RWPE1 (cell line): Measurements from ENCODE around the gene TTC28.
A peak's percentile ranks its signal among the peaks of the same experiment; 100 is the strongest.

Experiments
- CTCF ChIA-PET: fragments of 350-600 bp; sonication (Branson Sonifier 250); formaldehyde crosslinking; extraction: SDS; loops from one replicate; lab custom pipeline; 2021; lab: Yijun Ruan, JAX
- POLR2A ChIA-PET: fragments of 400-600 bp; formaldehyde crosslinking; extraction: SDS; loops from one replicate; lab custom pipeline; 2020; ENCODE audit warnings: antibody characterized with exemption; ENCODE audit not compliant: low non-redundant PET; lab: Yijun Ruan, JAX
- DNase-seq: peaks from one replicate; pipeline ENCODE4 v3.0.0; 2012; ENCODE audit warnings: low spot score
- H3K27ac ChIP-seq: fragments of 450-650 bp; 2 replicates; pipeline ENCODE4 v1.5.1; 2017
- TF ChIP-seq, protein P1 (sequence below): fragments of 450-650 bp; conservative IDR thresholded peaks from 2 replicates; pipeline ENCODE4 v1.5.1; 2017; ENCODE audit warnings: low read depth, mild to moderate bottlenecking

TTC28 gene

DNA sequence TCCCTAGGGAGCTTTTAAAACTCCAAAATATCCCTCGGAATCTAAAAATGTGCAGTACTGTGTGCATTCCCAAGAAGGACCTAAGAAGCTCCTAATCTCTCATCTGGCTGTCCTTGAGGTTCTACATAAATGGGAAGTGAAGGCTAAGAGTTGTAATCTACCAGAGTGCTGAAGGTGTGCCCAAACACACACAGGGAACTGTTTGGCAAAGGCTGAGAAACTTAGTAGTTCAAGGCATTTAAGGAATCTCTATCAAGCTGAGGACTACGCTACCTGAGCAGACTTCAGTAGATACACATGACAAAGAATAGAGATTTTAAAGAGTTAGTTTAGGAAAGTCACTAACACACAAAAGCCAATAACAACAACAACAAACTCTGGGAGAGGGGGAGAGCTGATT is 71.1 kb downstream of the TTC28 start:
- POLR2A ChIA-PET: no interaction called here
- CTCF ChIA-PET: interaction anchor here (0.6 kb wide), 1 partner anchor 20 kb away, joined by 5 read pairs; no protein-coding TSS in a partner anchor
- no peak overlapping the region for H3K27ac ChIP-seq
- TF ChIP-seq, protein P1, sequence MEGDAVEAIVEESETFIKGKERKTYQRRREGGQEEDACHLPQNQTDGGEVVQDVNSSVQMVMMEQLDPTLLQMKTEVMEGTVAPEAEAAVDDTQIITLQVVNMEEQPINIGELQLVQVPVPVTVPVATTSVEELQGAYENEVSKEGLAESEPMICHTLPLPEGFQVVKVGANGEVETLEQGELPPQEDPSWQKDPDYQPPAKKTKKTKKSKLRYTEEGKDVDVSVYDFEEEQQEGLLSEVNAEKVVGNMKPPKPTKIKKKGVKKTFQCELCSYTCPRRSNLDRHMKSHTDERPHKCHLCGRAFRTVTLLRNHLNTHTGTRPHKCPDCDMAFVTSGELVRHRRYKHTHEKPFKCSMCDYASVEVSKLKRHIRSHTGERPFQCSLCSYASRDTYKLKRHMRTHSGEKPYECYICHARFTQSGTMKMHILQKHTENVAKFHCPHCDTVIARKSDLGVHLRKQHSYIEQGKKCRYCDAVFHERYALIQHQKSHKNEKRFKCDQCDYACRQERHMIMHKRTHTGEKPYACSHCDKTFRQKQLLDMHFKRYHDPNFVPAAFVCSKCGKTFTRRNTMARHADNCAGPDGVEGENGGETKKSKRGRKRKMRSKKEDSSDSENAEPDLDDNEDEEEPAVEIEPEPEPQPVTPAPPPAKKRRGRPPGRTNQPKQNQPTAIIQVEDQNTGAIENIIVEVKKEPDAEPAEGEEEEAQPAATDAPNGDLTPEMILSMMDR: no peak
- no peak for DNase-seq

DNA sequence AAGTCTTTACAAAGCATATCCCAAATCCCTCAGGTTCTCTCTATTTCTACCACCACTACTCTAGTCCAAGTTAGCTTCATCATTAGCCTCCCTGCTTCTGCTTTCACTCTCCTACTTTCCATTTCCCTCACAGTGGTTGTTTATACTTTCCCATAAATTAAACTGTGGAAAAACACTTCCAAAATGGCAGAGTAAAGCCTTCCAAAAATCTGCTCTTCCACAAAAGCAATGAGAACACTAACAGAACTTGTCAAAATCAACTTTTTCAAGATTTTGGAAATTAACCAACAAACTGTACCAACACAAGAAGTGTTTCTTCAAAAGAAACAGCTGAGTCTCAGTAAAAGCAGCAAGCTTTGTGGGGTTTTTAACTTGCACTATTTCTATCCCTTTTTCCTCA is 71.8 kb downstream of the TTC28 start:
- ChIA-PET CTCF (no interaction called here), POLR2A (no interaction called here)
- DNase-seq: no peak

DNA sequence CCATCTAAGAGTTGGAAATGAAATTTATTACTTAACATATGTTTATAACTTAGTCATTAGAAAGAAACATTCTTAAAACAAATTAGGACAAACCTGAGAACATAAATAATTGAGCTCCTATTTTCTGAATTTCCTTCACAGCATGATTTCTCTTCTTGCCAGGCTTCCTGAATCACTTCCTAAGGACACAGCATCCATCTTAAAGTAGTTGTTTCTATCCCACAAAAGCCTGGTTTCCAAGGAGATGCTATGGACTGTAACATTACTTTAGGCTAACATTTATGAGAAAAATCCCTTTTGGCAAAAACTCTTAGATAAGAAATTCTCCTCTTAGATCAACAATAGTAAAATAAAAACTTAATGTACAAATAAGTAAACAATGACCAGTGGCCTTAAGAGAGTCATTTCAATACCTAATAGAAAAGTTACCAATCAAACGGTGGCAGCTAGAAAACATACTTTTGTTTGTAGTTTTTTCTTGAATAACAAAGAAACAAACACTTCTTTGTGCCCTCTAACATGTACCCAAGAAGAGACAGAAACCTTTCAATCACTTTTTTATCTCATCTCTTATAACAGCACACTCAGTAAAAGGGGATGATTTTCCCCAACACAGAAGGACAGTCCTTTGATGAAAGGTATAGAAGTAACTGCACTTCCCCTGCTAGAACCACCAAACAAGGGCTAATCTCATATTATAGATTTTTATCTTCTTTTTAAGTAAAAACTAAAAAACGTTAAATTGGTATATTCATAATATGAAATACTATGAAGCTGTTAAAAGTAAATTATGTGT is 74.5 kb downstream of the TTC28 start:
- H3K27ac ChIP-seq: no peak overlapping the region
- CTCF ChIA-PET: interaction anchor here (1.1 kb wide), 1 partner anchor 553 kb away, joined by 3 read pairs; no protein-coding TSS in a partner anchor
- POLR2A ChIA-PET: no interaction called here
- TF ChIP-seq, protein P1: no peak
- no peak for DNase-seq

More for the DNA sequence above, 71.8 kb downstream of the TTC28 start:
- no peak overlapping the region for H3K27ac ChIP-seq
- TF ChIP-seq, protein P1: no peak

DNA sequence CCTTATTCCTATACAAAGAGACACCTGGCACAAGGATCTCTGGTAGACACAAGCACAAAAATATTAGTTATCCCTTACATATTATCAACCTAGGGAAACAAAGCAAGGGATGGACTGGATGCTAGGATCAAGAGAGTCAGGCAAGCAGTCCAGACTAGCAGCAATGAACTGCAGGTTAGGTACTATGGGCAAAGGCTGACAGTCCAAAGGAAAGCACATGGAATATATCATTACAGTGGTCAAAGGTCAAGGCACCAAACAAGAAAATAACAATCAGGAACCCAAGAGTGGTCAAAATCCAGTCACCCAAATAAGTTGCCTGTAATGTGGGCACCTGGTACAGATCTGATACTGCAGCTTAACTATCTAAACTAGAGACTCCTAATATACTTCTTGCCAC is 77.7 kb downstream of the TTC28 start:
- TF ChIP-seq, protein P1: no peak
- H3K27ac ChIP-seq: no peak overlapping the region
- POLR2A ChIA-PET: no interaction called here
- no peak for DNase-seq
- CTCF ChIA-PET: interaction anchor here (1.0 kb wide), 1 partner anchor 228 kb away, joined by 3 read pairs; no protein-coding TSS in a partner anchor

DNA sequence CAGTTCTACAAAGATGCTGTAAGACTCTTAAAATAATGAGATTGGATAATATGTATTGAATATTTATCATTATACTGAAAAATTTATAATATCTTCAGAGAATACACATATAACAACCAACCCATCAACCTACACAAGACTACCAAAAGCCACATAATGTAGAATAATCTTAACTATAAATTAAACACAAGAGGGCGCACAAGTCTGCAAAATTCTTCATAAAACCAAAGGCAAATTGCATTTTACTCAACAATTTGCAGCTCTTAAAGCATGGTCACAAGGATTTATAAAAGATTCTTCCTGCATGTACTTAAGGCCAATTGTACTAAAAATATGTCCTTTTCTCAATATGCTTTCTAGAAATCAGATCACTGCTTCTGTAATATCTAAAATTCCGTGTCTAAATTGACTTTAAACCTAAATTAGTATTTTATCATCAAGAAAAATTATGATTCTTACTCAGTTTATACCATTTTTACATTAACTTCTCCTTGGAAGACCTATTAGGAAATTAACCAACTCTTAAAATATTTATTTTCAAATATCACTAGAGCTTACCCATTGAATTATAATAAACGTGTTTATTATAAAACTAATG is 79.0 kb downstream of the TTC28 start:
- peak; percentile 16 for DNase-seq
- ChIA-PET POLR2A (no interaction called here), CTCF (interaction anchor here (0.6 to 2.3 kb wide), 7 partner anchors 10 to 549 kb away, joined by 3 to 21 read pairs (median 3); partner anchors contain the start of gene TTC28)
- TF ChIP-seq, protein P1: peak; percentile 42
- no peak overlapping the region for H3K27ac ChIP-seq

DNA sequence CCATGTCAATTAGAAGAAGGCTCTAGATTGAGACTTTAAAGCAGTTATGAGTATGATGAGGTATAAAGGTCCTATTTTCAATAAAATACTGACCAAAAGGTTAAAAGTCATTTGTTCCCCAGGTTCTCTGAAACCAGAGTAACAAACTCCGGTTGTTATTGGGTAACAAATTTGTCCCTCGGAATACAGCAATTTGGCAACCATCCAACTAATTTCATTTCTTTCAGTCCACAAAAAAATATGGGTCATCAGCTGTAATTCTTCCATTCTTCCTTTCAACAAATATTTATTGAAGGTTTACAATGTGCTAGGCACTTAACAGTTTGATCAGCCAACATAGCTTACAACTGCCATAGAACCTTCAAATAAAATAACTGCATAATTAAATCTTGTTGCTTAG is 79.9 kb downstream of the TTC28 start:
- CTCF ChIA-PET: interaction anchor here (1.0 to 2.3 kb wide), 3 partner anchors 226 to 548 kb away, joined by 5 to 21 read pairs (median 5); no protein-coding TSS in a partner anchor
- POLR2A ChIA-PET: no interaction called here
- TF ChIP-seq, protein P1: no peak
- no peak for DNase-seq
- H3K27ac ChIP-seq: no peak overlapping the region
